ENCODE measurements around the gene RNF214.
"Not testable (repeated sequence)": the region's sequence is repeated elsewhere in the genome, so short reads cannot be mapped to it uniquely, and the experiment has no call there.

DNA sequence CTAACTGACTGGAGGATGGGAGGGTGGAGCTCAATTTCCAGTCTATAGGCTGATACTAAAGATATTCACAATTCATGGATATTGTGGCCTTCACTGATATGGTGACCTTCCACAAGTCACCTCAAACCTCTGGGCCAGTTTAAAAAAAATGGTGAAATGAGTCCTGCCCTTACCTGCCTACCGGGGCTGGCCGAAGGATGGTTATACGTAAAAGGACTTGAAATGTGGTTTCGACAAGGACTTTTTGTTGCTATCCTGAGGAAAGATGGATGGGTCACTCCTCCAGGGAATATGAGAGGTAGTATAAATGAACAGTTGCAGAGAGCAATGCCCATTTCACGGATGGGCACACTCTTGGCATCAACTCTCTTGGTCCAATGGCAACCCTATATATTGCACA lies 25.0 kb upstream of the RNF214 start:
- not testable (repeated sequence) for TF ChIP-seq TAF1 (IDR thresholded peaks at IDR 0.05; ENCODE audit: borderline replicate concordance, low read depth, low read length); POLR2AphosphoS5 (IDR thresholded peaks at IDR 0.05; ENCODE audit: low read depth, low read length); POLR2A (IDR thresholded peaks at IDR 0.05; ENCODE audit: low read depth, low read length)
